ENCODE data around the gene GALC. TPM values are rescaled to one million over a fixed set of nuclear protein-coding genes. Genes with fewer than 3 reads are reported as not detected.

GALC gene
- total and polyA plus RNA-seq, 8 donors, result 2.3 to 50.4 (median 11.0) TPM

DNA sequence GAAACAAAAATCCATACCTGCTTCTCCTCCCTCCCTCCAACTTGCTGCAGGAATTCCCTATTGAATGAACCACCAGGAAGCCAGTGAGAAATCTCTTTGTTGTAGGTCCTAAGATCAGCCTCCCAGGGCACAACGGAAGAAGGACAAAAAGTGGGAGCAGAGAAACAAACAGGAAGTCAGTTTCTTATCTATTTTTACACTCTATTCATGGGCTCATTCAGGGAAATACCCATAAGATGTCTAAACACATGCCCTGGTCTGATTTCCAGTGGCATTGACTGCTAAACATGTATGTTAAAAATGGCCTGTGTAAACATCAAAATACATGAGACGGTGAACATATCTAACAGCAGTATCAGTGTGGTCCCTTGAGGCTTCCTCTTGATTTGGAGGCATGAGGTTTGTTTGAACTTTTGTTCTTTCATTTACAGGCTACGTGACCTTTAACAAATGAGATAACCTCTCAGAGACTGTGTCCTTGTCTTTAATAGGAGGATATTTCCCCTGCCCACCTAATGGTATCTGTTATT lies 30.7 kb upstream of the GALC start:
- WGBS, 5 donors, result 28 to 44% (median 35%) methylated on average over 3 of the region's 3 CpGs
- Histone ChIP-seq H3K4me3 (no peak overlapping the region), H3K9me3 (no peaks in the 10 kb centered on the region), H3K4me1 (peaks cover 0 to 4% (median 0%) of the 10 kb centered on the region in 4 donors), H3K27ac (no peak overlapping the region), H3K36me3 (no peaks in the 10 kb centered on the region), H3K27me3 (no peaks in the 10 kb centered on the region)
- peak in 1 of 2 donors; percentile 7 for DNase-seq
- TF ChIP-seq POLR2A (IDR thresholded peaks at IDR 0.05) (no peak), EP300 (IDR thresholded peaks at IDR 0.05) (no peak), POLR2AphosphoS5 (IDR thresholded peaks at IDR 0.05) (no peak)
- TF ChIP-seq, protein P1, sequence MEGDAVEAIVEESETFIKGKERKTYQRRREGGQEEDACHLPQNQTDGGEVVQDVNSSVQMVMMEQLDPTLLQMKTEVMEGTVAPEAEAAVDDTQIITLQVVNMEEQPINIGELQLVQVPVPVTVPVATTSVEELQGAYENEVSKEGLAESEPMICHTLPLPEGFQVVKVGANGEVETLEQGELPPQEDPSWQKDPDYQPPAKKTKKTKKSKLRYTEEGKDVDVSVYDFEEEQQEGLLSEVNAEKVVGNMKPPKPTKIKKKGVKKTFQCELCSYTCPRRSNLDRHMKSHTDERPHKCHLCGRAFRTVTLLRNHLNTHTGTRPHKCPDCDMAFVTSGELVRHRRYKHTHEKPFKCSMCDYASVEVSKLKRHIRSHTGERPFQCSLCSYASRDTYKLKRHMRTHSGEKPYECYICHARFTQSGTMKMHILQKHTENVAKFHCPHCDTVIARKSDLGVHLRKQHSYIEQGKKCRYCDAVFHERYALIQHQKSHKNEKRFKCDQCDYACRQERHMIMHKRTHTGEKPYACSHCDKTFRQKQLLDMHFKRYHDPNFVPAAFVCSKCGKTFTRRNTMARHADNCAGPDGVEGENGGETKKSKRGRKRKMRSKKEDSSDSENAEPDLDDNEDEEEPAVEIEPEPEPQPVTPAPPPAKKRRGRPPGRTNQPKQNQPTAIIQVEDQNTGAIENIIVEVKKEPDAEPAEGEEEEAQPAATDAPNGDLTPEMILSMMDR (IDR thresholded peaks at IDR 0.05), result no peak
- intact Hi-C loops (cut with DNase I; ENCODE audit: low total_unique reads), result no loop called here

- intact Hi-C loops (cut with DNase I; ENCODE audit: low total_unique reads), result loop anchor here (10.0 kb wide), 1 partner anchor 157 kb away; no protein-coding TSS in a partner anchor
- Histone ChIP-seq H3K36me3 (no peaks in the 10 kb centered on the region), H3K9me3 (no peaks in the 10 kb centered on the region), H3K27me3 (no peaks in the 10 kb centered on the region), H3K4me1 (peaks cover 0 to 8% (median 0%) of the 10 kb centered on the region in 4 donors), H3K4me3 (no peak overlapping the region), H3K27ac (no peak overlapping the region)
- DNase-seq, result no peak
- WGBS, 5 donors, result 43 to 94% (median 90%) methylated on average over 2 of the region's 2 CpGs
- TF ChIP-seq, protein P1 (IDR thresholded peaks at IDR 0.05), result no peak
- no peak for TF ChIP-seq POLR2A (IDR thresholded peaks at IDR 0.05)
- no peak for TF ChIP-seq EP300 (IDR thresholded peaks at IDR 0.05)
- TF ChIP-seq POLR2AphosphoS5 (IDR thresholded peaks at IDR 0.05), result no peak
Measured at GRCh38 chr14:88017535-88017934, 24.6 kb upstream of the GALC start.

- intact Hi-C loops (cut with DNase I; ENCODE audit: low total_unique reads), result loop anchor here (10.0 kb wide), 1 partner anchor 158 kb away; no protein-coding TSS in a partner anchor
- H3K4me3 ChIP-seq, result no peak overlapping the region
- 92 to 100% (median 96%) methylated on average over 2 of the region's 2 CpGs for WGBS, 5 donors
- H3K27me3 ChIP-seq, result no peaks in the 10 kb centered on the region
- no peaks in the 10 kb centered on the region for H3K36me3 ChIP-seq
- peaks cover 0 to 8% (median 0%) of the 10 kb centered on the region in 4 donors for H3K4me1 ChIP-seq
- no peak for TF ChIP-seq POLR2AphosphoS5 (IDR thresholded peaks at IDR 0.05)
- TF ChIP-seq, protein P1 (IDR thresholded peaks at IDR 0.05), result no peak
- no peak for TF ChIP-seq EP300 (IDR thresholded peaks at IDR 0.05)
- TF ChIP-seq POLR2A (IDR thresholded peaks at IDR 0.05), result no peak
- DNase-seq, result no peak
- no peaks in the 10 kb centered on the region for H3K9me3 ChIP-seq
- no peak overlapping the region for H3K27ac ChIP-seq
Measured at GRCh38 chr14:88016768-88017167, 23.8 kb upstream of the GALC start.

DNA sequence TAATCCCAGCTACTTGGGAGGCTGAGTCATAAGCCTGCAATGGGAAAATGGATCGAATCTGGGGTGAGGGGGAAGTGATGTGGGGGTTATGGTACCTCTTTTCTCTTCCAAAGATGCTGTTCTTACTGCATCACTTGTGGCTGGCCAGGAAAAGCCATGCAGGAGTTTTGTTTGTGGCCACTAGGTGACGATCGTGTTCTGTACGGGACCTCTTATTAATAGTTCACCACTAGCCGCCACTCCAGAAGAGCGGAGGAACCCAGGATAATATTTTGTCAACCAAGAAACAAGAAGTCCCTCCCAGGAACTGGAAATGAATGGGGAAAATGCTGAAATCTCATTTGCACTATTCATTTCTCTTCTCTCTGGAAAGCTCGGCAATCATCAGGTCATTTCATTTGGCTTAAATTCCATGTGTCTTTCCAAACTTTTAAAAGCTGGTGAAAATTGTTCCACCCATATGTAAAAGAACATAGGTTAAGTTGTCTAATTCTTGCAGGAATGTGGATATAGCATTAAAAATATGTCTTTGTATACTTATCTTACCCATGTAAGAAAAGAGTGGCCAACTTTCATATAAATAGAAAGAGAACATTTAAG lies 20.9 kb upstream of the GALC start:
- intact Hi-C loops (cut with DNase I; ENCODE audit: low total_unique reads), result loop anchor here (10.0 kb wide), 1 partner anchor 161 kb away; no protein-coding TSS in a partner anchor
- TF ChIP-seq POLR2AphosphoS5 (IDR thresholded peaks at IDR 0.05) (no peak), POLR2A (IDR thresholded peaks at IDR 0.05) (no peak), EP300 (IDR thresholded peaks at IDR 0.05) (no peak)
- TF ChIP-seq, protein P1 (IDR thresholded peaks at IDR 0.05), result peak in 5 of 7 experiments; percentile 78 to 93 (median 90)
- Histone ChIP-seq H3K4me3 (no peak overlapping the region), H3K27me3 (no peaks in the 10 kb centered on the region), H3K36me3 (no peaks in the 10 kb centered on the region), H3K27ac (no peak overlapping the region), H3K4me1 (peaks cover 0 to 10% (median 4%) of the 10 kb centered on the region in 4 donors), H3K9me3 (no peaks in the 10 kb centered on the region)
- DNase-seq, result peak; percentile 74 to 89
- WGBS, 5 donors, result 5 to 14% (median 9%) methylated on average over 7 of the region's 7 CpGs
